ENCODE results near the gene ABHD16A. TPM values are rescaled to one million over a fixed set of nuclear protein-coding genes. Genes with fewer than 3 reads are reported as not detected.
A peak's percentile ranks its signal among the peaks of the same experiment; 100 is the strongest.

ABHD16A gene
- total RNA-seq, 1 donor from 2014 or later: 26.9 TPM

DNA sequence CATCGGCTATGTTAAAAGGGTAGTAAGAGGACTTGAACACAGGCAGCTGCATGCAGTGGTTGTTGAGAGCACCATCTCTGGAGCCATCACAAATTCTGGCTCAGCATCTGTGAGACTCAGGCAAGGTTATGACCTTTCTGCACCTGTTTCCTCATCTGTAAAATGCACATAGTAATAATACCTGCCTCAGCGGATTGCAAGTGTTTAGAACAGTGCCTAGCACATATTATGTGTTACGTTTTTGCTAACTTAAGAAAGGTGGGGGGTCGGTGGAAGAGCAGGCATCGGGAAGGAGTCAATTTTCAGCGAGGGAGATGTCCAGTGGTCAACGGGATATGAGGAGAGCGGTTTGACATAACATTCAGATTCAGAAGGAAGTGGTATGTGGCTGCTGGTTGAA, 25.2 kb downstream of the ABHD16A start:
- intact Hi-C loops (cut with DNase I): no loop called here
- no peak for ATAC-seq
- DNase-seq (ENCODE audit: missing footprints): no peak

GRCh38 chr6:31676904-31677303, 26.2 kb downstream of the ABHD16A start:
- intact Hi-C loops (cut with DNase I): no loop called here
- DNase-seq (ENCODE audit: missing footprints) (no peak), ATAC-seq (no peak)

DNA sequence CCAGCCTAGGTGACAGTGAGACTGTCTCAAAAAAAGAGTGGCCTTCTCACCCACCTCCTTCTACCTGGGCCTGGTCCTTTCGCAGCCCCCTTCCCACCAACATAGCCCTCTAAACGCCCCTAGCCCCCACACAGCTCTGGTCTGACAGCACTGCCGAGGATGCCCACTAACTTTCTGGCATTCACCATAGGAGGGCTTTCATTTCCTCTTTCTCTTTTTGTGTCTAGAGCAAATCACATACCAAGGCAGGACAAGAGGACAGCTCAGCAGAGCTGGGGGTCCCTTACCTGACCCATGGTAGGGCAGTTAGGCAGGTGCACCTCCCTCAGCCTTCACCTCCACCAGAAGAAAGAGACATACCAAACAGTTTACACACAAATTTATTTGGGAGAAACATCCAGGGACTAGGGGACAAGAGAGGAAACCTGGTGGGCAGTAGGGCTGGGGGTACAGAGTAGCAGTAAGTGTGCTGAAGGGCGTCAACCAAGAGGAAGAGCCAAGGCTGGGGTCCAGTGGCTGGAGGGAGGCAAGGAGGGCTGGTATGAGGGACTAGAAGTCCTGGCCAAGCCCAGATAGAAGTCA, 26.7 kb downstream of the ABHD16A start:
- intact Hi-C loops (cut with DNase I): no loop called here
- DNase-seq (ENCODE audit: missing footprints) (no peak), ATAC-seq (no peak)

DNA sequence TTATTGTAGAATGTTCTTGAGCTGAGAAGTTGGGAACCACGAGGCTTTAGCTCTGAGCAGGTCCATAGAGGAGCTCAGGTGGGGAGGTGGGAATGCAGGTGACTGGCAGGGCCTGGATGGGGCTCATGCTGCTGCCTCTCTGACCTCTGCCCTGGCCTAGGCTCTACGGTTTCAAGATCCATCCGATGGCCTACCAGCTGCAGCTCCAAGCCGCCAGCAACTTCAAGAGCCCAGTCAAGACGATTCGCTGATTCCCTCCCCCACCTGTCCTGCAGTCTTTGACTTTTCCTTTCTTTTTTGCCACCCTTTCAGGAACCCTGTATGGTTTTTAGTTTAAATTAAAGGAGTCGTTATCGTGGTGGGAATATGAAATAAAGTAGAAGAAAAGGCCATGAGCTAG, 33.4 kb downstream of the ABHD16A start, which contains the start of gene LY6G5B:
TSS of gene LY6G5B (plus strand) at position 301 of the 400 bp plus-strand sequence. CDS start 975 bp downstream, outside the sequence.
- ATAC-seq: no peak
- intact Hi-C loops (cut with DNase I): loop anchor here (5.0 to 10.0 kb wide), 2 partner anchors 163 to 505 kb away; partner anchors contain the start of genes AGPAT1 and RNF5
- DNase-seq (ENCODE audit: missing footprints): no peak

GRCh38 chr6:31666337-31666965, 36.7 kb downstream of the ABHD16A start:
- intact Hi-C loops (cut with DNase I): loop anchor here (2.0 to 10.0 kb wide), 3 partner anchors 36 to 508 kb away; partner anchors contain the start of genes ABHD16A, AGPAT1 and RNF5
- ATAC-seq (no peak), DNase-seq (ENCODE audit: missing footprints) (no peak)

GRCh38 chr6:31665501-31666336, 37.4 kb downstream of the ABHD16A start, which contains the start of gene CSNK2B:
Gene CSNK2B (plus strand): TSS chr6:31666080. CDS start chr6:31666832, 752 bp downstream.
- DNase-seq (ENCODE audit: missing footprints) (peak; percentile 99), ATAC-seq (peak; percentile 92)
- intact Hi-C loops (cut with DNase I): loop anchor here (1.0 to 10.0 kb wide), 4 partner anchors 13 to 509 kb away; partner anchors contain the start of genes ABHD16A, AGPAT1, BAG6 and RNF5

DNA sequence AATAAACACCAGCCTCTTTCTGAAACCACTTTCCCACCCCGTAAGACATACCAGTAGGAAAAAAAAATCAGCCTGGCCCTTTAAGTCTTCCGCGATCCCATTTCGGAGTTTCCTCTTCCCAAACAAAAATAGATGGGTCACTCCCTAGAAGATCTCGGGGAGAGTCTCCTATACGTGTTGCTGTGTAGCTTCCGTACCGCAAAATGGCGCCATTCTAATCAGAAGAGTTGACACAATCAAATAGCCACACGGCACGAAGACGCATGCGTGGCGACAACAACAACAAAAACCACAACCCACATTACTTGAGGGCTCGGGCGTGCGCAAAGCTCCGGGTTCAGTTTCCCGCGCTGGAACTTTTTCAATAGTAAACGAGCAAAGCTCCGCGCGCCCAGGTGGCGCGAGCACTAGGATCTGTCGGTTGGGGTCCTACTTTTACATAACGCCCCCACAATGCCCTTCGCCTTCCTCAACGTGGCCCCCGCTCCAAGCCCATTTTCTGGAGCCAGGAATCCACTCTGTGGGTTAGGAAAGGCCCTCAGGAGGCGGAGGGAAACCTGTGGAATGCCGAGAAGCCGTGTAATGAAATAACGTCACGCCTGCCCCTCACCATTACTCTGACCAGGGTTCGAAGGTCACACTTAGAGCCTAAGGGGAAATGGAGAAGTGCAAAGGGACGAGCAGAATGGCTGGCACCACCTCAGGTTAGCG, 38.2 kb downstream of the ABHD16A start, which contains the start of gene GPANK1:
TSS of gene GPANK1 (minus strand) at position 208 of the 711 bp plus-strand sequence. CDS start 519 bp downstream, outside the sequence.
- ATAC-seq: peak; percentile 72
- intact Hi-C loops (cut with DNase I): loop anchor here (1.0 to 10.0 kb wide), 4 partner anchors 13 to 510 kb away; partner anchors contain the start of genes AGPAT1, BAG6, NELFE and RNF5
- DNase-seq (ENCODE audit: missing footprints): peak; percentile 96

- ATAC-seq (no peak), DNase-seq (ENCODE audit: missing footprints) (no peak)
- intact Hi-C loops (cut with DNase I): loop anchor here (5.0 to 10.0 kb wide), 2 partner anchors 293 to 511 kb away; partner anchors contain the start of genes AGPAT1, NELFE, RNF5 and SKIC2
These were observed 38.9 kb downstream of the ABHD16A start for GRCh38 chr6:31663961-31664789.

GRCh38 chr6:31663126-31663960, 39.8 kb downstream of the ABHD16A start:
- ATAC-seq: no peak
- intact Hi-C loops (cut with DNase I): loop anchor here (5.0 to 10.0 kb wide), 2 partner anchors 294 to 511 kb away; partner anchors contain the start of genes AGPAT1, NELFE, RNF5 and SKIC2

DNA sequence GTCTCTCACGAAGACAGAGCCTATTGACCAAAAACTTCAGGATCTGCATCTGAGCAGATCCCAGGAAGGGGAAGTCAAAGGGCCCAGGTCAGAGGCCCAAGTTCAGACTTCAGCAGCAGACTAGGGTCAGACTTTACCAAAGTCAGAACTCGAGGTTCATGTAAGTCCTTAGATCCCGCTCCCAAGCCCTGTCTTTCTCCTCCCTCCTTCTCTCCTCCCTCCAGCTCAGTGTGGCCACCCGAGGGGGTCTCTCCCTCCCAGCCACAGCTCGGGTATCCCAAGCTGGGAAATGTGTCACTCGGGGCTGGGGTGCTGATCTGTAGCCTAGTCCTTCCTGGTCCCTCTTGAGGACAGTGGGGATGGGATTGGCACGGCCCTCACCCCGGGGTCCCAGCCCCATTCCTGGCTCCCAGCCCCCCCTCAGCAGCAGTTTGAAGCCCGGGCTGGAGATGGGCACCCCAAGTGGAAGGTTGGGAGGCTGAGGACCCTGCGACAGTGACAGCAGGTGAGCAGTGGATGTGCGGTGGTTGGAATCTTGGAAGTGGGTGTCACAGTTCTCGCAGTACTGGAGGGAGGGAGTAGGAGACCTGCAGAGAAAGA, 40.9 kb downstream of the ABHD16A start:
- intact Hi-C loops (cut with DNase I): loop anchor here (5.0 to 10.0 kb wide), 2 partner anchors 295 to 513 kb away; partner anchors contain the start of genes AGPAT1, NELFE, RNF5 and SKIC2
- peak; percentile 21 for DNase-seq (ENCODE audit: missing footprints)

More at GRCh38 chr6:31663126-31663960, 39.8 kb downstream of the ABHD16A start:
- DNase-seq (ENCODE audit: missing footprints): no peak

GRCh38 chr6:31661262-31662123, 41.6 kb downstream of the ABHD16A start:
- ATAC-seq: no peak
- peak; percentile 11 for DNase-seq (ENCODE audit: missing footprints)
- intact Hi-C loops (cut with DNase I): loop anchor here (5.0 to 10.0 kb wide), 2 partner anchors 296 to 513 kb away; partner anchors contain the start of genes AGPAT1, NELFE, RNF5 and SKIC2

More for the DNA sequence above, 40.9 kb downstream of the ABHD16A start:
- no peak for ATAC-seq

GRCh38 chr6:31660381-31661261, 42.5 kb downstream of the ABHD16A start, which contains the start of gene C6orf47:
Gene C6orf47 (minus strand): TSS chr6:31660778. CDS start chr6:31659947, 831 bp downstream.
- peak; percentile 85 for ATAC-seq
- peak; percentile 94 for DNase-seq (ENCODE audit: missing footprints)
- intact Hi-C loops (cut with DNase I): loop anchor here (5.0 to 10.0 kb wide), 2 partner anchors 297 to 514 kb away; partner anchors contain the start of genes AGPAT1, NELFE, RNF5 and SKIC2

DNA sequence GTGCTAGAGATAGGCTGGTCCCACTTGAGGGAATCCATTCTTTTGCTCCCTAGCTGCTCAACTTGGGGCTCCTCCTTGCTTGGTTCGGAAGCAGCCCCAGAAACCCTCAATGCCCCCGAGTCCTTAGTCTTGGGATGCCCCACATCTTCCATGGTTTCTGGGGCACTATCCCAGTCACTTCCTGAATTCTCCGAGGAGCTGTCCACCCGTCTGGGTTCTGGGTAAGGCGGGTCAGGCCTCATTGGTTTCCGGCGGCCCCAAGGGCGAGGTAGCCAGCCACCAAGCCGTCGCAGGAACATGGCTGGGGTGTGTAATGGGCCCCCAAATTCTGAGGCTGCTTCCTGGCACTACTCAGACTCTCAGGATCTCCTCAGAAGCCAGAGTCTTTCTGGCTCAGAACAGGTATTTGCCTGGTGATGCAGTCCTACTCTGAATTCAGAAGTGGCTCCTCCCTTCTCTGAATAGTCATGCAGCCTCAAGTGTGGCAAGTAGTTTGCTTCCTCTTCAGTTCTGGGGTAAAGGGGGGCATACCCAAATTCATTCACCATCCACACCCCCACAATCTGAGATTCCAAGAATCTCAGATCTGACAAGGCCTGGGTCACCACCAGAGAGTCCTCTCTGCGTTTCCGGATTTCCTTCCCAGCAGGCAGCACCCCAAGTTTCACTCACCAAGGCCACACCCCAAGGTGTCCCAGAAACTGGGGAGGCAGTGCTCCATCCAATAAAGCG, 43.3 kb downstream of the ABHD16A start:
- no peak for DNase-seq (ENCODE audit: missing footprints)
- no peak for ATAC-seq
- intact Hi-C loops (cut with DNase I): loop anchor here (5.0 to 10.0 kb wide), 2 partner anchors 297 to 515 kb away; partner anchors contain the start of genes AGPAT1, NELFE, RNF5 and SKIC2
